HuH-7 (cell line): ENCODE results near the gene MAPK8IP3.

Experiments
- DNase-seq: peaks from one replicate; pipeline ENCODE4 v3.0.0; 2011; ENCODE audit warnings: low spot score

MAPK8IP3 gene

GRCh38 chr16:1774448-1774780, 68.4 kb downstream of the MAPK8IP3 start:
- no peak for DNase-seq

GRCh38 chr16:1775006-1775845, 69.2 kb downstream of the MAPK8IP3 start:
- no peak for DNase-seq

GRCh38 chr16:1775846-1776671, 70.1 kb downstream of the MAPK8IP3 start:
- DNase-seq, result no peak

DNA sequence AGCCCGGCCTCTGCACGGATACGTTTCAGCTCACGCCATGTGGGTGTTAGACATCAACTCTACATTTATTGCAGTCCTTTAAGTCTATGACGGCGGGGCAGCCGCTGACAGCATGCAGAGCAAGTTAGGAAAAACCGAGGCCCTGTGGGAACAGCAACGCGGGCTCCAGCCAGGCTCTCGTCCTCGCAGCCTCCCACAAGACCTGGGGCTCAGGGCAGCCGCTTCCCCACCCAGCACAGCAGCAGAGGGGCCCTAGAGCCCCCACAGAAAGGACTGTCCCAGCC, 70.6 kb downstream of the MAPK8IP3 start:
- no peak for DNase-seq

- no peak for DNase-seq
These were observed 71.0 kb downstream of the MAPK8IP3 start for GRCh38 chr16:1776991-1777374.

GRCh38 chr16:1777375-1778199, 71.6 kb downstream of the MAPK8IP3 start:
- DNase-seq, result no peak

DNA sequence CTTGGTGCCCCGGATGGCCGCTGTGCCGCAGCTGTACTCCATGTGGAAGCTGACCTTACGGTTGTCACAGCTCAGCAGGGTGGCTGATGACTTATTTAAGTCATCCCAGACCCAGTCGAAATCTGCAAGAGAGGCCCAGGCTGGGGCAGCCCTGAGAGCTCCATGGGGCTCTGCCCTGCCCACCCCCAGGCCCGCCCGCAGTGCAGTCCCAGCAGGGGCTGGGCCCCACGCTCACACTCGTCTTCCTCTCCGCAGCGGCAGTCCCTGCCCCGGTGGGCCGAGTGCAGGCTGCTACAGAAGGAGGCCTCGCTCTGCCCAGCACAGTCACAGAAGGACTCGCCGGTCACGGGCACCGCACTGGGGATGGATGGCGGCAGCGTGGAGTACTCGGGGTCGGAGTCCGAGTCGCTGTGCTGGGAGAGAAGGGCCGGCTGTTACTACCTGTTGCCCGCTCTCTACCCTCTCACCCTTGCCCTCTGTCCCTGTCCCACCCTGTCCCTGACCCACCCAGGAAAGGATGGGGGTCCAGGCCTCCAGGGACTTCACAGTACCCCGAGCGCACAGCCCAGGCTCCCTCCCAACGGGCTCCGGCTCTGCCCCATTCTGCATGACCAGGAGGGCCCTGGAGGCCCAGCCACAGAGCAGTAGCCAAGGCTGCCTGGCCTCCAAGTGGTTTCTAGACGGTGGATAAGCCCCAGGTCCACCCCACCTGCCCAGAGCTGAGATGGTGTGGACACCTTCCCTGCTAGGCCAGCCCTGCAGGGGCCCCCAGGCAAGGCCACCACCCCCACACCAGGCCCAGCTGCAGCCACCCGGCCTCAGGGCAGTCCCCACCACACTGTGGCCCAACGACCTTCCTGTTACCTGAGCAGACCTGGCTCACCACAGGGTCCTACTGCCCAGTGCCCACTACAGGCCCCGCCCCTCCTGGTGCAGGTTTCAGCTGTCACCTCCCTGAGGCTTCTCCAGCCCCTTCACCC, 72.5 kb downstream of the MAPK8IP3 start:
- DNase-seq, result no peak

DNA sequence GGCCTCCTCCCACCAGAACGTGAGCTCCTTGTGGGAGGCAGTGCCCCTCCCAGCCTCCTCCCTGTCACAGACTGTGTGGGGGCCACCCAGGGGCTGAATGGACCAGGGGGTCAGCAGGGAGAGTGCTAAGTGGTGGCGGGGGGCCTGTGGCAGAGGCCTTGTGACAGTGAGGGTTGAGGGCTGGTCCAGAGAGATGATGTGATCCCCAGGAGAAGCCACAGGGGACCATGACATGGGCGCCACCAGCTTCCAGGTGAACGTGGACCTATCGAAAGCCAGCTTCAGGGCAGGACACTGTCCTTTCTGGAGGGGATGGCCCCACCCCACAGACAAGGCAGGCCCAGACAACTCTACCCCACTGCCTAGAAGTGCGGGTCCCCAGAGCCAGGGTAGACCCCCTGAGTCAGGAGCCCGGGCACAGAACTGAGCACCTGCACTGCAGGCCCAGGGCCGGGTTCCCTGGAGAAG, 73.3 kb downstream of the MAPK8IP3 start:
- DNase-seq, result no peak

GRCh38 chr16:1779741-1780676, 74.0 kb downstream of the MAPK8IP3 start:
- DNase-seq, result no peak

DNA sequence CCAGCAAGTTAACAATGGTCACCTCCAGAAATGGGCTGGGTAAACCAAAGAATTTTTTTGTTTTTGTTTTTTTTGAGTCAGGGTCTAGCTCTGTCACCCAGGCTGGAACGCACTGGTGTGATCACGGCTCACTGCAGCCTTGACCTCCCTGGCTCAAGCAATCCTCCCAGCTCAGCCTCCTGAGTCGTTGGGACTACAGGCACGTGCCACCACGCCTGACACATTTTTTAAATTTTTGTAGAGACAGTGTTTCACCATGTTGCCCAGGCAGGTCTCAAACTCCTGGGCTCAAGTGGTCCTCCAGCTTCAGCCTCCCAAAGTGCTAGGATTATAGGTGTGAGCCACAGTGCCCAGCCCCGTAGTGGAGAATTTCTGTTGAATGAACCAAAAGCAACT, 74.7 kb downstream of the MAPK8IP3 start:
- no peak for DNase-seq

- DNase-seq, result no peak
These were observed 75.3 kb downstream of the MAPK8IP3 start for GRCh38 chr16:1781254-1781653.

DNA sequence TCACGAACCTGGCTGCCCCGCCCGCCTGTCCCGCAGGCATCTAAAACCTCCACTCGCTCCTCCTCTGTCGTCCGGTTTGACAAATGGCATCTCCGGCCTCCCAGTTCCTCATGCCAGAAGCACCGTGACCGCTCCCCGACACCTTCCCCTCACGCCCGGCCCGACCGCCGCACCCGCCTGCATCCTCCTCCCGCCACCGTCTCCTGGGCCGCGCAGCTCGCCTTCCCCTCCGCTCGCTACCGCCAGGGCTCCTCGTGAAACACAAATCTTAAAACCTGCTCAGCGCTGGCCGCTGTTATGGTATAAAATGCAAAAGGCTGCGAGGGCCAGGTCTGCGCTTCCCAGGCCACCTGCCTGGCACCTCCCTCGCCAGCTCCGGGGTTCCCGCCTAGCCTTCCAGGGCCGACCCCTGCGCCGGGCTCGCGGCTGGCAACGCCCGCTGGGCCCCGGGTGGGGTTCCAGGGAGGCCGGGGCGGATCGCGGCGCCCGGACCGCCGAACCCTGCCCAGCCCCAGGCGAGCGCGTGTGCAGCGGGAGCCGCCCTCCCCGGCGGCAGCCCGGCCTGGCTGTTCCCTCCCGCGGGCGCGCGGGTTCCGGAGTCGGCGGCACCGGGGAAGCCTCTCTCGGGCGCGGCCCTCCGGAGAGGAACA, 75.9 kb downstream of the MAPK8IP3 start:
- DNase-seq, result no peak

GRCh38 chr16:1782408-1783264, 76.6 kb downstream of the MAPK8IP3 start, which contains the start of the genes NUBP2 and SPSB3:
Gene NUBP2, plus strand, starts transcription at chr16:1782960. Its CDS starts 61 bp downstream, at chr16:1783021.
Gene SPSB3, minus strand, starts transcription at chr16:1782571. Its CDS starts 1,088 bp downstream, at chr16:1781483.
- peak; percentile 100 for DNase-seq

DNA sequence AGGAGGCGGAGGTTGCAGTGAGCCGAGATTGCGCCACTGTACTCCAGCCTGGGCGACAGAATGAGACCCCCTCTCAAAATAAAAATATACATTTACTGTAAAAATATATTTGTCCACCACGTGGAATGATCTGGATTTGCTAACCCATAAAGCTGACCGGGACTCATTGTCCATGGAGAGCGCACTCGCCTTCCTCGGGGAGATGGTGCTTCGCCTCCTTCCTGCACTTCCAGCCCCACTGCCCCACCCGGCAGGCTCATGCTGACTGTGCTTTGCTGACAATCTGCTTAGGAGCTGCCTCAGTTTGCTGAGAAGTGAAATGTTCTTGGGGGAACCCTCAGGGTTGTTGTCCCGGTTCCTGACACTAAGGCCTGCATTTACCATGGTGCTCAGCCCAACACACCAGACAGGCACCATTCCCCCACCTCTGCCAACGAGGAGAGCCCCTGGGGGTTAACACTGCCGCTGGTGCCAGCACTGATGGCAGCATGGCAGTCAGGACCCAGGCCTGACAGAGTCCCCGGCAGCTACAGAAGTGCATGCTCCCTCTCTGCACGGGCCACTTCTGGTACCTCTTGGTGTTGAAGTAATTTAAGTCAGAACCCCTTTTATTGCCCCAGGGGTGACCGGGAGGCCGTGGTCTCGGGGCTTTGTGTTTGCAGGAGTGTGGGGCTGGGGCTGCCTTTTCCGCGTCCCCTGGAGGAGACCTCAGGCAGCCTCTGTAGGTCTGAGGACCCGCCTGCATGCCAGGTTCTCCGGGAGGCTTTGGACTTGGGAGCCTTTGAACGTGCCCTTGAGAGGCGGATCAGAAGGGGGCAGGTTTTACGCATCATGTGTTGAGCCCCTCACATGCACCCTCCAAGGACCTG, 79.2 kb downstream of the MAPK8IP3 start:
- no peak for DNase-seq

DNA sequence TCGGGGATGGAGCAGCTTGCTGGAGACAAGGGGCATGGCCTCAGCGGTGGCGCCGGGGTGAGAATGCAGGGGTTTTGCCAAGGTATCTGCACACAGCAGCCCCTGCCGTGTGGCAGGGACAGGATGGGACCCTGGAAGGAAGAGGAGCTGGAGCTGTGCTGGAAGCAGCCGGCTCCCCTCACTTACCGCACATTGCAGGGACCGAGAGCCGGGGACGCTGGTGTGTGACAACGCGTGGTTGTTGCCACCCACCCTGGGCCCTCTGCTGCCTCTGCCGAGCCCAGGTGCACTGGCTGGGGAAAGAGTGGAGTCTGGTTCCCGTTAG, 79.8 kb downstream of the MAPK8IP3 start:
- DNase-seq, result no peak

GRCh38 chr16:1786242-1787055, 80.5 kb downstream of the MAPK8IP3 start:
- no peak for DNase-seq

- no peak for DNase-seq
These were observed 81.0 kb downstream of the MAPK8IP3 start for GRCh38 chr16:1787056-1787321.
